ENCODE data around the gene NACC1. TPM values are rescaled to one million over a fixed set of nuclear protein-coding genes. Genes with fewer than 3 reads are reported as not detected.
"Not testable (repeated sequence)": the region's sequence is repeated elsewhere in the genome, so short reads cannot be mapped to it uniquely, and the experiment has no call there.

Gene NACC1
- polyA plus RNA-seq, 2 of the 4 experiments (the other 2 are of a cell fraction) = 26.1 to 37.9 TPM

DNA sequence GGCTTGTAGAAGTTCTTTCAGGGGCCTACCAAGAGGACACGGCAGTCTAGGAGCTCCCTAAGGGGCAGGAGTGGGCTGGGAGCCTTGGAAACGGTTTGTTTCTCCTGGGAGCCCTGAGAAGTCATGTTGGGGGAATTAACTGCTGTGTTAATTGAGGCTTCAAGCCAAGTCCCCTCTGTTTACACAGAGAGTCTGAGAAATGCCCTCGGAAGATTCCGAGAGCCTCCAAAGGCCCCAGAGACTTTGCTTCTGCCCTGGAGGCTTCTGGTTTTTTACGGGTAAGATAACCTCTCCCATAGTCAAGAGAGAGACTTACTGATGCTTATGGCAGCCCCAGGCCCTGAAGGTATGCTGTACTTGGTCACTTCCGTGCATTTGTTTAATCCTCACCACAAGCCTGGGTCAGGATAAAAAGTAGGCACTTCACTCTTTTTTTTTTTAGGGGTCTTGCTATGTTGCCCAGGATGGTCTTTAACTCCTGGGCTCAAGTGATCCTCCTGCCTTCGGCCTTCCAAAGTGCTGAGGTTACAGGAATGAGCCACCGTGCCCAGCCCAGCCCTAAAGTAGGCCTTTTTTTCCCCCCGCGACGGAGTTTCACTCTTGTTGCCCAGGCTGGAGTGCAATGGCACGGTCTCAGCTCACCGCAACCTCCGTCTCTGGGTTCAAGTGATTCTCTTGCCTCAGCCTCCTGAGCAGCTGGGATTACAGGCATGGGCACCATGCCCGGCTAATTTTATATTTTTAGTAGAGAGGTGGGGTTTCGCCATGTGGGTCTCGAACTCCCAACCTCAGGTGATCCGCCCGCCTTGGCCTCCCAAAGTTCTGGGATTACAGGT, 47.3 kb downstream of the NACC1 start:
- ATAC-seq (no peak), FAIRE-seq (no peak), DNase-seq (ENCODE audit: low read depth in 1 of 2, low spot score in 1 of 2) (peak in 1 of 2 experiments; percentile 24)
- Histone ChIP-seq H3K9me3 (no peaks in the 10 kb centered on the region), H3K4me3 (no peak overlapping the region), H3K4me2 (peak overlapping the region; percentile 99), H3K4me1 (peaks cover 81% of the 10 kb centered on the region), H3K27ac (peak overlapping the region; percentile 100)
- no peak for TF ChIP-seq BHLHE40 (IDR thresholded peaks at IDR 0.05; ENCODE audit: low read depth, low read length)
- no peak for TF ChIP-seq NPAS2 (CRISPR knock-in tag; IDR thresholded peaks at IDR 0.05; ENCODE audit: borderline replicate concordance)
- TF ChIP-seq HOXB5 (CRISPR knock-in tag; IDR thresholded peaks at IDR 0.05) = 0 out of 2 replicates have a peak, but pooled peaks have one; percentile 30
- no peak for TF ChIP-seq RARB (CRISPR knock-in tag; IDR thresholded peaks at IDR 0.05)
- peak; percentile 85 for TF ChIP-seq EHF (CRISPR knock-in tag; IDR thresholded peaks at IDR 0.05)
- ChIA-PET POLR2A (interaction anchor here (2.8 to 5.4 kb wide), 2 partner anchors 10 to 13 kb away, joined by 48 to 72 read pairs; no protein-coding TSS in a partner anchor), CTCF (interaction anchor here (1.0 kb wide), 1 partner anchor 97 kb away, joined by 4 read pairs; no protein-coding TSS in a partner anchor)
- 62% methylated on average over 19 of the region's 19 CpGs for WGBS (ENCODE audit: missing lambda C conversion rate)

DNA sequence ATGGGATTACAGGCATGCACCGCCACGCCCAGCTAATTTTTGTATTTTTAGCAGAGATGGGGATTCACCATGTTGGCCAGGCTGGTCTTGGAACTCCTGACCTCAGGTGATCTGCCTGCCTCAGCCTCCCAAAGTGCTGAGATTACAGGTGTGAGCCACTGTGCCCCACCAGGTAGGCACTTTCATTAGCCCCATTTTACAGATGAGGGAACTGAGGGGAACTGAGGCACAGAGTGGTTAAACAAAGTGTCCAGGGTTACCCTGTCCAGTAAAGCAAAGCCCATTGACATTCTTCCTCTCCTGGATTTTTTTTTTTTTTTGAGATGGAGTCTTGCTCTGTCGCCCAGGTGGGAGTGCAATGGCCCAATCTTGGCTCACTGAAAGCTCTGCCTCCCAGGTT, 48.1 kb downstream of the NACC1 start:
- CTCF ChIA-PET; DNase-seq (ENCODE audit: low read depth in 1 of 2, low spot score in 1 of 2); FAIRE-seq; H3K9me3 ChIP-seq; ATAC-seq; H3K4me3 ChIP-seq; H3K4me2 ChIP-seq: not testable (repeated sequence)
- H3K27ac ChIP-seq = peak overlapping the region; percentile 100
- peaks cover 81% of the 10 kb centered on the region for H3K4me1 ChIP-seq
- 90% methylated on average over 3 of the region's 3 CpGs for WGBS (ENCODE audit: missing lambda C conversion rate)
- POLR2A ChIA-PET = interaction anchor here (3.1 kb wide), 1 partner anchor 14 kb away, joined by 40 read pairs; no protein-coding TSS in a partner anchor

DNA sequence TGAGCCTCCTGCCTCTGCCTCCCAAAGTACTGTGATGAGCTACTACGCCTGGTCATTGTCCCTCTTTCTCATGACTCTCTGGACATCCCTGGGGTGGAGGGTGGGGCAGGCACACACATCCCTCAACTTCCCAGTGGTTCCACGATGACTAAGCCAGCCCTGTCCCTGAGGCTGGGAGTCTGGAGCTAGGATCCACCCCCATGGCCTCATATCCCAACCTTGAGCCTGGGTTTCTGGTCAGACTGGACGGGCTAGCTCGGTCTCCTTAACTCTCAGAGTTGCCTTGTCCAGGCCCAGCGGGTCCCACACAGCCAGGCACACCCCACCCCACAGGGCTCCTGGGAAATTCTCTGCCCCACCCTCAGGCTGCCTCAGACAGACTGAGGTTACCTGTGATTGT, 51.7 kb downstream of the NACC1 start:
- WGBS (ENCODE audit: missing lambda C conversion rate) = 6% methylated on average over 2 of the region's 5 CpGs

DNA sequence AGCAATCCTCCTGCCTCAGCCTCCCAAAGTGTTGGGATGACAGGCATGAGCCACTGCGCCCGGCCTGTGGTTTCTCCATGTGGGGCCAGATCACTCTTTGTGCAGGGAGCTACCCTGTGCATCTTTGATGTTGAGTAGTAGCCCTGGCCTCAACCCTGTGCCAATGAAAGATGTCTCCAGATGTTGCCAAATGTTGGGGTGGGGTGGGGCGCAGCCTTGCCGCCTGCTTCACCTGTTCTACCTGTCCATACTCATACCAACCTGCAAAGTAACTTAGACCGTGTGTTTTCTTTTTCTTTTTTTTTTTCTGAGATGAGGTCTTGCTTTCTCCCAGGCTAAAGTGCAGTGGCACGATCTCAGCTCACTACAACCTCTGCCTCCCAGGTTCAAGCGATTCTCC, 53.1 kb downstream of the NACC1 start:
- Histone ChIP-seq H3K4me3 (no peak overlapping the region), H3K9me3 (no peaks in the 10 kb centered on the region), H3K4me2 (no peak overlapping the region), H3K4me1 (peaks cover 66% of the 10 kb centered on the region), H3K27ac (peak overlapping the region; percentile 100)
- DNase-seq (ENCODE audit: low read depth in 1 of 2, low spot score in 1 of 2) = no peak
- FAIRE-seq = no peak
- ChIA-PET CTCF (interaction anchor here (1.3 to 2.6 kb wide), 3 partner anchors 9 to 194 kb away, joined by 4 to 13 read pairs (median 5); no protein-coding TSS in a partner anchor), POLR2A (no interaction called here)
- WGBS (ENCODE audit: missing lambda C conversion rate) = 96% methylated on average over 7 of the region's 7 CpGs
- ATAC-seq = no peak
- TF ChIP-seq CEBPB (IDR thresholded peaks at IDR 0.05) = no peak
- no peak for TF ChIP-seq MAFK (IDR thresholded peaks at IDR 0.05; ENCODE audit: partially characterized antibody)
- TF ChIP-seq HEYL (CRISPR knock-in tag; IDR thresholded peaks at IDR 0.05) = no peak
- no peak for TF ChIP-seq POLR2A (IDR thresholded peaks at IDR 0.05; ENCODE audit: low read length)
- TF ChIP-seq ZSCAN20 (CRISPR knock-in tag; IDR thresholded peaks at IDR 0.05) = no peak
- no peak for TF ChIP-seq HOXB5 (CRISPR knock-in tag; IDR thresholded peaks at IDR 0.05)
- TF ChIP-seq KDM5A (IDR thresholded peaks at IDR 0.05) = no peak
- no peak for TF ChIP-seq RAD21 (conservative IDR thresholded peaks at IDR 0.05 in 1 of 2, IDR thresholded peaks at IDR 0.05 in 1 of 2)

More for the DNA sequence above, 51.7 kb downstream of the NACC1 start:
- TF ChIP-seq GATA3 (IDR thresholded peaks at IDR 0.05; ENCODE audit: borderline replicate concordance) = 0 out of 2 replicates have a peak, but pooled peaks have one; percentile 38
- TF ChIP-seq, protein P1, sequence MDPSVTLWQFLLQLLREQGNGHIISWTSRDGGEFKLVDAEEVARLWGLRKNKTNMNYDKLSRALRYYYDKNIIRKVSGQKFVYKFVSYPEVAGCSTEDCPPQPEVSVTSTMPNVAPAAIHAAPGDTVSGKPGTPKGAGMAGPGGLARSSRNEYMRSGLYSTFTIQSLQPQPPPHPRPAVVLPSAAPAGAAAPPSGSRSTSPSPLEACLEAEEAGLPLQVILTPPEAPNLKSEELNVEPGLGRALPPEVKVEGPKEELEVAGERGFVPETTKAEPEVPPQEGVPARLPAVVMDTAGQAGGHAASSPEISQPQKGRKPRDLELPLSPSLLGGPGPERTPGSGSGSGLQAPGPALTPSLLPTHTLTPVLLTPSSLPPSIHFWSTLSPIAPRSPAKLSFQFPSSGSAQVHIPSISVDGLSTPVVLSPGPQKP (IDR thresholded peaks at IDR 0.05; ENCODE audit: low read depth, low read length) = no peak
- no peak for TF ChIP-seq FOSB (CRISPR knock-in tag; IDR thresholded peaks at IDR 0.05)
- TF ChIP-seq MAFK (IDR thresholded peaks at IDR 0.05; ENCODE audit: partially characterized antibody) = peak; percentile 27
- TF ChIP-seq, protein P2, sequence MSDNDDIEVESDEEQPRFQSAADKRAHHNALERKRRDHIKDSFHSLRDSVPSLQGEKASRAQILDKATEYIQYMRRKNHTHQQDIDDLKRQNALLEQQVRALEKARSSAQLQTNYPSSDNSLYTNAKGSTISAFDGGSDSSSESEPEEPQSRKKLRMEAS (IDR thresholded peaks at IDR 0.05) = peak; percentile 47; the same call in 1 of the 2 replicates
- TF ChIP-seq SMC3 (IDR thresholded peaks at IDR 0.05) = 0 out of 3 replicates have a peak, but pooled peaks have one; percentile 16
- TF ChIP-seq FOSL2 (IDR thresholded peaks at IDR 0.05) = no peak
- TF ChIP-seq FOSL2 (CRISPR knock-in tag; IDR thresholded peaks at IDR 0.05) = peak; percentile 65
- CTCF ChIA-PET = interaction anchor here (0.5 to 2.6 kb wide), 7 partner anchors 14 to 205 kb away, joined by 3 to 13 read pairs (median 3); partner anchors contain the start of genes IER2 and STX10
- POLR2A ChIA-PET = interaction anchor here (1.0 to 1.5 kb wide), 3 partner anchors 14 to 52 kb away, joined by 4 to 8 read pairs (median 6); partner anchors contain the start of gene NACC1
- Histone ChIP-seq H3K4me3 (no peak overlapping the region), H3K4me2 (peak overlapping the region; percentile 73), H3K4me1 (peaks cover 79% of the 10 kb centered on the region), H3K27ac (peak overlapping the region; percentile 100), H3K9me3 (no peaks in the 10 kb centered on the region)
- DNase-seq (ENCODE audit: low read depth in 1 of 2, low spot score in 1 of 2) = peak; percentile 89
- no peak for FAIRE-seq
- peak; percentile 47 to 48 for ATAC-seq
